Neural cell (in vitro differentiated cells): ENCODE results near the gene ARHGEF26. TPM values are rescaled to one million over a fixed set of nuclear protein-coding genes. Genes with fewer than 3 reads are reported as not detected.

ENCODE experiments used
- H2AFZ ChIP-seq: fragments of 200-600, 300-800 bp; sonication (generic), shearing (Covaris generic); 2 replicates; pipeline ENCODE4 v1.6.0; 2014; ENCODE audit warnings: low read depth, mild to moderate bottlenecking, antibody characterized with exemption, low read length, moderate library complexity
- H3F3A ChIP-seq: fragments of 200-600 bp; shearing (Covaris generic); 2 replicates; pipeline ENCODE4 v1.6.1; 2016; ENCODE audit warnings: mild to moderate bottlenecking, moderate library complexity, mixed read lengths, antibody characterized with exemption, low read length; ENCODE audit not compliant: insufficient read depth, poor library complexity, severe bottlenecking
- H3K27ac ChIP-seq: fragments of 200-600, 300-800 bp; sonication (generic), shearing (Covaris generic); 2 replicates; pipeline ENCODE4 v1.5.1; 2014; ENCODE audit warnings: mild to moderate bottlenecking, low read length, moderate library complexity
- H3K27me3 ChIP-seq: fragments of 300-800, 200-600 bp; sonication (generic), shearing (Covaris generic); 2 replicates; pipeline ENCODE4 v1.6.0; 2014; ENCODE audit warnings: mild to moderate bottlenecking, low read depth, low read length, moderate library complexity; ENCODE audit not compliant: insufficient read depth
- H3K36me3 ChIP-seq: fragments of 300-800, 200-600 bp; sonication (generic), shearing (Covaris generic); 2 replicates; pipeline ENCODE4 v1.5.1; 2014; ENCODE audit warnings: mild to moderate bottlenecking, antibody characterized with exemption, low read length, moderate library complexity; ENCODE audit not compliant: insufficient read depth
- H3K4me2 ChIP-seq: fragments of 300-800, 200-600 bp; sonication (generic), shearing (Covaris generic); 2 replicates; pipeline ENCODE4 v1.6.0; 2014; ENCODE audit warnings: mild to moderate bottlenecking, low read length
- H3K4me3 ChIP-seq: fragments of 300-800, 200-600 bp; sonication (generic), shearing (Covaris generic); 2 replicates; pipeline ENCODE4 v1.5.1; 2014; ENCODE audit warnings: mild to moderate bottlenecking, low read length, moderate library complexity
- H3K79me2 ChIP-seq: fragments of 200-600 bp; shearing (Covaris generic); replicated peaks from 2 replicates; pipeline ENCODE4 v1.6.0; 2014; ENCODE audit warnings: mild to moderate bottlenecking, low read length, moderate library complexity; ENCODE audit not compliant: insufficient read depth
- H3K9ac ChIP-seq: fragments of 300-800, 200-600 bp; sonication (generic), shearing (Covaris generic); 2 replicates; pipeline ENCODE4 v1.6.1; 2016; ENCODE audit warnings: mild to moderate bottlenecking, low read length, mixed read lengths
- H3K9me2 ChIP-seq: fragments of 200-600 bp; shearing (Covaris generic); 2 replicates; pipeline ENCODE4 v1.6.1; 2016; ENCODE audit warnings: mild to moderate bottlenecking, low read length, mixed read lengths; ENCODE audit not compliant: insufficient read depth
- H3K9me3 ChIP-seq: fragments of 200-600, 300-800 bp; sonication (generic), shearing (Covaris generic); 2 replicates; pipeline ENCODE4 v1.6.1; 2016; ENCODE audit warnings: mild to moderate bottlenecking, mixed run types, low read length, moderate library complexity, mixed read lengths
- H4K20me1 ChIP-seq: fragments of 200-600 bp; shearing (Covaris generic); 2 replicates; pipeline ENCODE4 v1.6.1; 2016; ENCODE audit warnings: mild to moderate bottlenecking, mixed run types; ENCODE audit not compliant: insufficient read depth
- EP300 ChIP-seq: fragments of 450-650 bp; conservative IDR thresholded peaks from 2 replicates; pipeline ENCODE4 v1.6.1; 2014; ENCODE audit warnings: antibody characterized with exemption, mild to moderate bottlenecking, moderate library complexity; ENCODE audit not compliant: poor library complexity, severe bottlenecking
- EZH2 ChIP-seq: fragments of 200-600, 300-800 bp; shearing (Covaris generic), sonication (generic); IDR thresholded peaks from 2 replicates; pipeline ENCODE4 v1.6.1; 2014; ENCODE audit warnings: antibody characterized with exemption, low read length, borderline replicate concordance, mild to moderate bottlenecking; ENCODE audit not compliant: insufficient read depth, poor library complexity, severe bottlenecking
- MXI1 ChIP-seq: fragments of 450-650 bp; conservative IDR thresholded peaks from 2 replicates; pipeline ENCODE4 v1.6.1; 2014; ENCODE audit warnings: antibody characterized with exemption, mild to moderate bottlenecking; ENCODE audit not compliant: poor library complexity, severe bottlenecking
- POLR2AphosphoS5 ChIP-seq: IDR thresholded peaks from 2 replicates; pipeline ENCODE4 v1.6.1; 2012
- RAD21 ChIP-seq: fragments of 450-650 bp; conservative IDR thresholded peaks from 2 replicates; pipeline ENCODE4 v1.6.1; 2014; ENCODE audit warnings: antibody characterized with exemption, mild to moderate bottlenecking, moderate library complexity
- SMC3 ChIP-seq: fragments of 450-650 bp; conservative IDR thresholded peaks from 2 replicates; pipeline ENCODE4 v1.6.1; 2014; ENCODE audit warnings: antibody characterized with exemption, mild to moderate bottlenecking, moderate library complexity; ENCODE audit not compliant: poor library complexity
- TAF1 ChIP-seq: IDR thresholded peaks from 2 replicates; pipeline ENCODE4 v1.6.1; 2012; ENCODE audit warnings: low read depth
- polyA plus RNA-seq: library from polyadenylated mRNA; depleted of rRNA; stranded (reverse); fragments of >200 nt; gene quantifications from 2 replicates; pipeline ENCODE4 v1.2.3, GENCODE V29; 2014
- TF ChIP-seq, protein P1 (sequence below): fragments of 450-650 bp; IDR thresholded peaks from 2 replicates; pipeline ENCODE4 v1.5.1; 2014; ENCODE audit warnings: antibody characterized with exemption, mild to moderate bottlenecking, moderate library complexity; ENCODE audit not compliant: poor library complexity, severe bottlenecking
- TF ChIP-seq, protein P2 (sequence below): IDR thresholded peaks from 2 replicates; pipeline ENCODE4 v1.6.1; 2012; ENCODE audit warnings: borderline replicate concordance

Gene ARHGEF26
- polyA plus RNA-seq, 1 donor from 2014 or later, result 5.7 TPM

DNA sequence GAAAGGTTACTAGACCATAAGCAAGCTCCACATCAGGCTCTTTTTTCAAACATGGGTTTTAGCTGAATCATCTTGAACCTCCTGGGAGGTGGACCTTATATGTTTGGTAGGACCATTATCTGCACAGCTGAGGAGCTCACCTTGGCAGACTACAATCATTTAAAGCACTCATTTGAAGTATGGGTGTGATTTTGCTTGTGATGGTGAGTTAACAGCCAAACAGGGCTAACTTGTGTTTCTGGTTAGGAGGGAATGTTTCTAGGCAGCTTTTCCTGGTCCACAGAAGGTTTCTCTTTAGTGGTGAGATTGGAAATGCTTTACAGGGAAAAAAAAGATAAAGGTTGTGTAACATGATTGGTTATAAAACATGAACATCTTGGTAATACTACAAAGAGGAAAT lies 61.8 kb downstream of the ARHGEF26 start:
- Histone ChIP-seq H3K27ac (no peak overlapping the region), H3K27me3 (no peaks in the 10 kb centered on the region)

DNA sequence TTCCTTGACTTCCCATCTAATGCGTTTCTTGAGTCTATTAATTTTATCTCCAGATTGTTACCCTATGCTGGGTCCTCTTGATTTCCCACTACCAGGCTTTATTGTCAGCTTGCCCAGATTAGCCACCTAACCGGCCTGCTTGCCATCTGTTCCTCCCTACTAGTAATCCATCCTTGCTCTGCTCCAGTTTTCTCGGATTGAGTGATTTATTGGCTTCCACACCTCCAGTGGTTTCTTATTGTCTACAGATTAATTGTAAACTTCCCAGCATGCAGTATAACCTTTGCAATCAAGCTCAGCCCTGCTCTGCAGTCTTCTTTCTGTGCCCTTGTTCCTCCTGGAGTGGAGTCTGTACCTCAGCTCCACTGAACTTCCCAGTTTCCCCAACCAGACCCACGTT lies 63.4 kb downstream of the ARHGEF26 start:
- H4K20me1 ChIP-seq, result no peaks in the 10 kb centered on the region
- H3K36me3 ChIP-seq, result no peaks in the 10 kb centered on the region
- no peaks in the 10 kb centered on the region for H3F3A ChIP-seq
- H3K4me2 ChIP-seq, result no peak overlapping the region
- no peaks in the 10 kb centered on the region for H3K27me3 ChIP-seq
- H3K27ac ChIP-seq, result no peak overlapping the region
- H3K9me3 ChIP-seq, result no peaks in the 10 kb centered on the region
- no peaks in the 10 kb centered on the region for H3K79me2 ChIP-seq
- no peak overlapping the region for H3K4me3 ChIP-seq
- no peak overlapping the region for H2AFZ ChIP-seq
- no peak for TF ChIP-seq SMC3
- no peak for TF ChIP-seq EP300
- TF ChIP-seq, protein P1, sequence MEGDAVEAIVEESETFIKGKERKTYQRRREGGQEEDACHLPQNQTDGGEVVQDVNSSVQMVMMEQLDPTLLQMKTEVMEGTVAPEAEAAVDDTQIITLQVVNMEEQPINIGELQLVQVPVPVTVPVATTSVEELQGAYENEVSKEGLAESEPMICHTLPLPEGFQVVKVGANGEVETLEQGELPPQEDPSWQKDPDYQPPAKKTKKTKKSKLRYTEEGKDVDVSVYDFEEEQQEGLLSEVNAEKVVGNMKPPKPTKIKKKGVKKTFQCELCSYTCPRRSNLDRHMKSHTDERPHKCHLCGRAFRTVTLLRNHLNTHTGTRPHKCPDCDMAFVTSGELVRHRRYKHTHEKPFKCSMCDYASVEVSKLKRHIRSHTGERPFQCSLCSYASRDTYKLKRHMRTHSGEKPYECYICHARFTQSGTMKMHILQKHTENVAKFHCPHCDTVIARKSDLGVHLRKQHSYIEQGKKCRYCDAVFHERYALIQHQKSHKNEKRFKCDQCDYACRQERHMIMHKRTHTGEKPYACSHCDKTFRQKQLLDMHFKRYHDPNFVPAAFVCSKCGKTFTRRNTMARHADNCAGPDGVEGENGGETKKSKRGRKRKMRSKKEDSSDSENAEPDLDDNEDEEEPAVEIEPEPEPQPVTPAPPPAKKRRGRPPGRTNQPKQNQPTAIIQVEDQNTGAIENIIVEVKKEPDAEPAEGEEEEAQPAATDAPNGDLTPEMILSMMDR, result no peak
- TF ChIP-seq EZH2, result no peak
- no peak for TF ChIP-seq MXI1
- TF ChIP-seq RAD21, result no peak
- TF ChIP-seq TAF1, result no peak
- TF ChIP-seq, protein P2, sequence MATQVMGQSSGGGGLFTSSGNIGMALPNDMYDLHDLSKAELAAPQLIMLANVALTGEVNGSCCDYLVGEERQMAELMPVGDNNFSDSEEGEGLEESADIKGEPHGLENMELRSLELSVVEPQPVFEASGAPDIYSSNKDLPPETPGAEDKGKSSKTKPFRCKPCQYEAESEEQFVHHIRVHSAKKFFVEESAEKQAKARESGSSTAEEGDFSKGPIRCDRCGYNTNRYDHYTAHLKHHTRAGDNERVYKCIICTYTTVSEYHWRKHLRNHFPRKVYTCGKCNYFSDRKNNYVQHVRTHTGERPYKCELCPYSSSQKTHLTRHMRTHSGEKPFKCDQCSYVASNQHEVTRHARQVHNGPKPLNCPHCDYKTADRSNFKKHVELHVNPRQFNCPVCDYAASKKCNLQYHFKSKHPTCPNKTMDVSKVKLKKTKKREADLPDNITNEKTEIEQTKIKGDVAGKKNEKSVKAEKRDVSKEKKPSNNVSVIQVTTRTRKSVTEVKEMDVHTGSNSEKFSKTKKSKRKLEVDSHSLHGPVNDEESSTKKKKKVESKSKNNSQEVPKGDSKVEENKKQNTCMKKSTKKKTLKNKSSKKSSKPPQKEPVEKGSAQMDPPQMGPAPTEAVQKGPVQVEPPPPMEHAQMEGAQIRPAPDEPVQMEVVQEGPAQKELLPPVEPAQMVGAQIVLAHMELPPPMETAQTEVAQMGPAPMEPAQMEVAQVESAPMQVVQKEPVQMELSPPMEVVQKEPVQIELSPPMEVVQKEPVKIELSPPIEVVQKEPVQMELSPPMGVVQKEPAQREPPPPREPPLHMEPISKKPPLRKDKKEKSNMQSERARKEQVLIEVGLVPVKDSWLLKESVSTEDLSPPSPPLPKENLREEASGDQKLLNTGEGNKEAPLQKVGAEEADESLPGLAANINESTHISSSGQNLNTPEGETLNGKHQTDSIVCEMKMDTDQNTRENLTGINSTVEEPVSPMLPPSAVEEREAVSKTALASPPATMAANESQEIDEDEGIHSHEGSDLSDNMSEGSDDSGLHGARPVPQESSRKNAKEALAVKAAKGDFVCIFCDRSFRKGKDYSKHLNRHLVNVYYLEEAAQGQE, result no peak
- no peak for TF ChIP-seq POLR2AphosphoS5
- no peak overlapping the region for H3K9ac ChIP-seq
- no peaks in the 10 kb centered on the region for H3K9me2 ChIP-seq

More for the DNA sequence above, 61.8 kb downstream of the ARHGEF26 start:
- Histone ChIP-seq H3K9me2 (no peaks in the 10 kb centered on the region), H2AFZ (no peak overlapping the region), H3K4me3 (no peak overlapping the region), H3K9me3 (no peaks in the 10 kb centered on the region), H3K79me2 (no peaks in the 10 kb centered on the region), H4K20me1 (no peaks in the 10 kb centered on the region), H3K36me3 (no peaks in the 10 kb centered on the region), H3K9ac (no peak overlapping the region), H3K4me2 (no peak overlapping the region), H3F3A (no peaks in the 10 kb centered on the region)
- TF ChIP-seq, protein P1, result no peak
- TF ChIP-seq MXI1 (no peak), POLR2AphosphoS5 (no peak), EZH2 (no peak), TAF1 (no peak), RAD21 (no peak), EP300 (no peak), SMC3 (no peak)
- TF ChIP-seq, protein P2, result no peak
